GM11168 (cell line): ENCODE results near the gene CEP63.
"Not testable (repeated sequence)": the region's sequence is repeated elsewhere in the genome, so short reads cannot be mapped to it uniquely, and the experiment has no call there.

Experiments used
- in situ Hi-C: fragments of 300-500 bp; cut with MboI; formaldehyde crosslinking; loops from one replicate; pipeline ENCODE4 v1.12.0; 2022; ENCODE audit warnings: low sequenced_read_pairs; ENCODE audit not compliant: unreplicated experiment

The CEP63 gene

DNA sequence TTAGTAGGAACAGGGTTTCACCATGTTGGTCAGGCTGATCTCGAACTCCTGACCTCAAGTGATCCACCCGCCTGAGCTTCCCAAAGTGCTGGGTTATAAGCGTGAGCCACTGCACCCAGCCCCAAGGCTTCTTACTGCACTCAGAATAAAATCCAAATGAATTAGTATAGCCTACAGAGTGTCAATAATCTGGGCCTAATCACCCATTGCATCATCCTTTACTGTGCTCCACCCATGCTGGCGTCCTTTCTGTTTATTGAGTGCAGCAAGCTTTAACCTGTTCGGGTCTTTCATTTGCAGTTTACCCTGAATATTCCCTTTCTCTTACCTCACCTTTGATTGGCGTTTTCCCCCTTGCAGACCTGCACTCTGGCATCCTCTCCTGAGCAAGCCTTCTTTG, 77.7 kb downstream of the CEP63 start:
- in situ Hi-C loops: no loop called here

DNA sequence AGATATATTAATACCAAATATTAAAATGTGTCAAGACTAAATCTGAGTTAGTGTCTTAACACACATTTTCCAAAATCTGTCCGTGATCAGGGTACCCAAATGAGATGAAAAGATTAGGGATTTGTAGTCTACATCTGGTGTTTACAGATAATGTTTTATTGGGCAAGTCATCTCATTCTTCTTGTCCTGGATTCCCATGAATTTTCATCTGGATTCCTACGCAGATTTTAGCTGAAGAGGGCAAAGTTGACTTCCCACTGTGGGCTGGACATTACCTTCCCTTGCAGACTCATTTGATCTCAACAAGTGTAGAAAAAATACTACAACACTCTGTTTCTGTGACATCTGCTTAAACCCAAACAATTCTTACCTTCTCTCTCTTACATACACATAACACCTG, 79.1 kb downstream of the CEP63 start:
- in situ Hi-C loops: no loop called here

DNA sequence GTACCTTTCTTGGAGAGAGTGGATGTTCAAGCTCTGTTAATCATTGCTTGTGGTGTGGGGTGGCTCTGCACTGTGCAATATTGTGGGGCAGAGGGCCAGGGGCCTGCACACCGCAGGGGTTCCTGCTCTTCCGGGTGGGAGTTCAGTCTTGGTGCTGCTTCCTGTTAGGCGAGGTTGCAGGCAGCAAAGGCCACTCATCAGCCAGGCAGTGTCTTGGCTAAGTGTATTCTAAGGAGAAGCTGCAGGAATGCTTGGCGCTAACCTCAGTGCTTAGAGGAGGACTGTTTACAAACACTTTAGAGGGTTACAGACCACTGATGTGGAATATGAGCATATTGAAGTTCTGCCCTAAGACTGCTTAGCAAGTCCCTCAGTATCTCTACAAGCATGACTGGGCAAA, 81.7 kb downstream of the CEP63 start:
- in situ Hi-C loops: no loop called here

DNA sequence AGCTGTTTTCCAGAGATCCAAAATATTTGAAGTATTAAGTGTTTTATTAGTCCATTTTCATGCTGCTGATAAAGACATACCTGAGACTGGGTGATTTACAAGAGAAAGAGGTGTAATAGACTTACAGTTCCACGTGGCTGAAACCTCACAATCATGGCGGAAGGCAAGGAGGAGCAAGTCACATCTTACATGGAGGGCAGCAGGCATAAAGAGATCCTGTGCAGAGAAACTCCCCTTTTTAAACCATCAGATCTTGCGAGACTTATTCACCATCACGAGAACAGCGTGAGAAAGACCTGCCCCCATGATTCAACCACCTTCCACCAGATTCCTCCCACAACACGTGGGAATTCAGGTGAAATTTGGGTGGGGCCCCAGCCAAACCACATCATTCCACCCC, 82.9 kb downstream of the CEP63 start:
- in situ Hi-C loops: no loop called here

DNA sequence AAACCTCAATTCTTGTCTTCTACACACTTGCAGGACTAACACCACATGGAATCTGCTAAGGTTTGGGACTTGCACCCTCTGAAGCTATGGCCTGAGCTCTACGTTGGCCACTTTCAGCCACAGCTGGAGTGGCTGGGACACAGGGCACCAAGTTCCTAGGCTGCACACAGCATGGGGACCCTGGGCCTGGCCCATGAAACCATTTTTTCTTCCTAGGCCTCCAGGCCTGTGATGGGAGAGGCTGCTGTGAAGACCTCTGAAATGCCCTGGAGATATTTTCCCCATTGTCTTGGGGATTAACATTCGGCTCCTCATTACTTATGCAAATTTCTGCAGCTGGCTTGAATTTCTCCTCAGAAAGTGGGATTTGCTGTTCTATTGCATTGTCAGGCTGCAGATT, 84.0 kb downstream of the CEP63 start:
- in situ Hi-C loops: not testable (repeated sequence)

DNA sequence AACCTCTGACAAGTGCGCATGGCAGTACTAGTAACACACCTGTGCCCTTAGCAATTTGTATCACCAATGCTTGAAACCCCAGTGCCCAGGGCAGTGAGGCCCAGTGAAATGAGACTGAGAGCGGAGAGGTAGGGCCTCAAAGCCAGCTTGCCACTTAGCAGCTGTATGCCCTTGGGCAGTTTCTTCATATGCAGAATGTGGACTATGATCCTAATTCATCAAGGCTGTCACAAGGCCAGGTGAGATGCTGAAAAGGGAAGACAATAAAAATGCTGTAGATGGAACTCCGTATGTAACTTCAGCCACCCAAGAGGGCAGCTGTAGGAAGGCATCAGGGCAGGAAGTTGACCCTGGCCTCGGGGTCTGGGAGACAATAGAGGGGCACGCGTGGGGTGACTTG, 90.6 kb downstream of the CEP63 start:
- in situ Hi-C loops: no loop called here

DNA sequence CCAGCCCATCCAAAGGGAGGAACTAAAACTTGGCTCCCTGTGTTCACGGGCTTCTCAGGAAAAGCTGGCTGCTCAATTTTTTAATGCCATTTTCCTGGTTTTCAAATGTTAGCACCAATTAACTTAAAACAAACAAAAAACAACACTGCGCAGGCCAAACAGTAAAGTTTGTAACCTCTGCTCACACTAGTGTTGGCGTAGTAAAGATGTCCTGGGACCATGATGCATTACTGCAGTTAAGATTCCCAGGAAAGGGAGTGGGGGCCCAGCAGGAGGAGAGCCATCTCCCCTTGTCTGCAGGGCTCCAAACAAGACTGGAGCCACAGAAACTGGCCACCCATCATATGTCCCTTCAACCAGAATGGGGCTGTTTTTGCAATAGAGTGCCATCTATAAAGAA, 91.0 kb downstream of the CEP63 start:
- in situ Hi-C loops: no loop called here

DNA sequence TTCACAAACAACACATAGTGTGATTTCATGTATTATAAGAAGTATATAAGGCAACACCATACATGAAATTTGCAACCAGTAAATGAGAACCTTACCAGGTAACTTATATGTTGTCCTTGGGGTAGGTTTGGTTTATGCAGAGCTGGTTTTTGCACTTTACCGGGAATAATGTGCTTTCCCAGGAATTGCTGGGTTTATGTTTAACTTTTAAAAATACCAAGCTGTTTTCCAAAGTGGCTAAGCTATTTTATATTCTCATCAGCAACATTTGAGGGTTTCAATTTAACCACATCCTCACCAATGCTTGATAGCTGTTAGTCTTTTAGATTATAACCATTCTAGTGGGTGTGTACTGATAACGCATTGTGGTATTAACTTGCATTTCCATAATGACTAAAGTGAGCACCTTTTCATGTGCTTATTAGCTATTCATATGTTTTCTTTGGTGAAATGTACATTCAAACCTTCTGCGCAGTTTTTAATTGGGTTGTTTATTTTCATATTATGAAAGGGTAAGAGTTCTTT, 93.3 kb downstream of the CEP63 start:
- in situ Hi-C loops: no loop called here

DNA sequence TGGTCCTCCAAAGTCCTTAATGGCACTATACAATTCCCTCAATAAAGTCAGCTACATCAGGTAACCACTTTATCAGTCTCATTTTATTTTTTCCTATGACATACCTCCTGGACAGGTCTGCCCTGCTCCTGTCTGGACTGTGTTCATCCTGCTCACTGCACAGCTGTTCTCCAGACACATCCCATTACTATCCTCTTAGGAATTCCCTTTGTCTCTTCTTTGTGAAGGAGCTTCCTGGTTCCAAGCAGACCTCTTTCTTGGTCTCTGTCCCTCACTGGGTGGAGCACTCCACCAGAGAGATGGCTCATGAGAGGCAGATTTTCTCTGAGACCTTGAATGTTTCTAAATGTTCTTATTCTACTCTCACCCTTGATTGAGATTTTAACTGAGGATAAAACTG, 104.9 kb downstream of the CEP63 start:
- in situ Hi-C loops: no loop called here

DNA sequence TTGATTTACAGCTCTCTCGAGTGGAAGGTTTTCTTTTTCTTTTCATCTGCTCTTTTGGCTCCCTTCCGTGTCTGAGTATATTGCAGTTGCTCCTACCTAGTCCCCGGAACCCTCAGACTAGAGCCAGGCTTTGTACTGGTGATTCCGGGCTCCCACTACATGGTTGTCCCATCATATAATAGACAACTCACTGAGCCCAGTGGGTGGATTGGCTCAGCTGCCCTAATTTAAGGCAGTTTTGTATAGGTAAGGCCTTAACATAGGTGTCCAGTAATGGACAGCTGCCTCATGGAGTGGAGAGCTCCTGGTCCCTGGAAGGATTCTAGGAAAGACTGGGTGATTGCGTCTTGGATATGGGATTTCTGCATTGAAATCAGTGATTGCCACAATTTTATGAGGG, 106.9 kb downstream of the CEP63 start:
- in situ Hi-C loops: no loop called here

DNA sequence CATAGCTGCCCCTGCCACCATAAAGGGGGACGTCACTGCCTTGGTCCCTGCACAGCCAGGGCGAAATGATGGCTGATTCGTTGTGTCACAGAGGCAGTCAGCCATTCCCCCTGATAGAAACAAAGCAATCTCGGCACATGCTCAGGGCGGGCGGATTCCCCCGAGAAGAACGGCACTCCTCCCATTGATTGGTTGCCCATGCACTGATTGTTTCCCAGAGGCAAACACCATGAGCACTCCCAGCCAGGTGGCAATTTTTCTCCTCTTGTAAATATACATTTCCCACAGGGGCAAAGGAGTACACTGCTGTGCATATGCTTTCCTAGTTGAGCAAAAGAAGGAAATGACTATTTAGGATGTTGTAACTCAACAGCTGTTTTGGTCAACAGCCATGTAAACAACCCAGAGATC, 108.5 kb downstream of the CEP63 start:
- in situ Hi-C loops: no loop called here

DNA sequence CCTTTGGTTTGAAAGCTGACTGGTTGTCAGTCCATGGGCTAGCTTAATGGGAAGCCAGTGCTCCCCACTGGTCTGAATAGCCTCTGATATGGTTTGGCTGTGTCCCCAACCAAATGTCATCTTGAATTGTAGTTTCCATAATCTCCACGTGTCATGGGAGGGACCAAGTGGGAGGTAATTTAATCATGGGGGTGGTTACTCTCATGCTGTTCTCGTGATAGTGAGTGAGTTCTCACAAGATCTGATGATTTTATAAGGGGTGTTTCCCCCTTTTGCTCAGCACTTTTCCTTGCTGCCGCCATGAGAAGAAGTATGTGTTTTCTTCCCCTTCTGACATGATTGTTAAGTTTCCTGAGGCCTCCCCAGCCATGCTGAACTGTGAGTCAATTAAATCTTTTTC, 109.1 kb downstream of the CEP63 start:
- in situ Hi-C loops: not testable (repeated sequence)

DNA sequence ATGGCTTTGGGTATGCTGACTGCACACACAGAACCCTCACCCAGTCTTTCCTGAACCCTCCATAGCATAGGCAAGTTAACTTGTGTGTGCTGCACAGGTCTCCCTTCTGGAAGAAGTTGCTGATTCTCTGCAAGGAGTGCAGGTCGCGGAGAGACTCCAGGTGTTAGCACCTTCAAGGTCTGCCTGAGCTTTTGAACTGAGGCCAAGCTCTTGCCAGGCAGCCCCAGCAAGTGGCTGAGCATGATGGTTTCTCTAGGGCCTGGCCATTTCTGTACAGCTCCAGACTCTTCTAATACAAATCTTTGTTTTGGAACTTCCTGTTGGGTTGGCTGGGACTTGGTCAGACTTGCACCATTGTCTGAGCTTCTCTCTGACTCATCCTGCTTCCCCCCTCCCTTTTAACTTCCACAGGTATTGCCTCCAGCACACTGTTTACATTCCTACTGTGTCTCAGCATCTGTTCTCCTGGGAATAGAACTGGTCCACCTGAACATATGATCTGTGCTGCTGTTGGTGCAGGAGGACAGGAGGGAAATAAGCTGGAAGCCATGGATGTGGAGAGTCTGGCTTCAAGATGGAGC, 111.6 kb downstream of the CEP63 start:
- in situ Hi-C loops: no loop called here

DNA sequence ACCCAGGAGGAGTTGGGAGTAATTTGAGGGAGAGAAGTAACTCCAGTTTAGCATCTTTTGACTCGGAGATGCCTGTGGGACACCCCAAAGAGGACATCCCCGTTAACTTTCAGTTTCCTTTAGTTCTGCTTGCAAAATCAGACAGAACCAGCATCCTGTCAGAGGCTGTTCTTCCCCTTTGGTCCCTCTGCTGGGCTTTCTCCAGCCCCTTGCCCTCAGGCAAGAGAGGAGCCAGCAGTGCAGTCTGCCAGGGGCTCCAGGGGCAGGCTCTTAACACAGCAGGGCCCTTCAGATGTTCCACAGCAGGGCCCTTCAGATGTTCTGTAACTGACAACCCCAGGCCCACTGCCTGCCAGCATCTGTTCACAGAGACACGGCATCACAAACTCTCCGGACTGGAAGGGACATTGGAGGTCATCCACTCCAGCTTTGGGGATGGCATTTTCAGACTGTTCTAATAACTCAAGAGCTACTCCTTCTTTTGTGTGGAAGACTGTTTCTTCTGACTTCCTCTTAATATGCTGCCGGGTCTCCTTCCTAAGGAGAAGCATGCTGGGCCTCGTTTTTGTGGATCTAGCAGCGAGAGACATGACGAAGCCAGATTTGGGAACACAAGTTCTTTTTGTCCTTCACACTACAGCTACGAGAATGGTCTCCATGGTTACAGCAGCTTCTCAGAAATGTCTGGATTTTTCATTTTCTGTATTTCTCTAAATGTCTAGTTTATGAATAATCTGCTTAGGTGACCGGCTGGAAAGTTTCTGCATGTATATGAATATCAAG, 113.1 kb downstream of the CEP63 start:
- in situ Hi-C loops: no loop called here

DNA sequence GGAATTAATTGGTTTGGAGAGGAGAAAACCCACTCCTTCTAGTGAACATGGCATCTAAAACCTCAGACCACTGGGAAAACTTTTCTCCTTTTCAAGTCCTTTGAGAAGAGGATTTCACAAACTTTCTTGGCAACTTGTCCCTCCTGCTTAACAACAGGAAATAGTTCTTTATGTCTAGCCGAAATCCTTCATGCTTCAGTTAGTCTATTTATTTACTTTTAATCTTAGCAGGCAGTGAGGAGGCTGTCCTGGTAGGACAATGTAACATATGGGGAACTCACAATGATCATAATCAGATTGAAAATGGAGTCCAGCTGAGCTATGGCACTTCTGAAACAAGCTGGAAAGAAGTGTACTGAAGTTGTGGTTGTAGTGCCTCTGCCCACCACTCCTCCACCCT, 114.3 kb downstream of the CEP63 start:
- in situ Hi-C loops: no loop called here

DNA sequence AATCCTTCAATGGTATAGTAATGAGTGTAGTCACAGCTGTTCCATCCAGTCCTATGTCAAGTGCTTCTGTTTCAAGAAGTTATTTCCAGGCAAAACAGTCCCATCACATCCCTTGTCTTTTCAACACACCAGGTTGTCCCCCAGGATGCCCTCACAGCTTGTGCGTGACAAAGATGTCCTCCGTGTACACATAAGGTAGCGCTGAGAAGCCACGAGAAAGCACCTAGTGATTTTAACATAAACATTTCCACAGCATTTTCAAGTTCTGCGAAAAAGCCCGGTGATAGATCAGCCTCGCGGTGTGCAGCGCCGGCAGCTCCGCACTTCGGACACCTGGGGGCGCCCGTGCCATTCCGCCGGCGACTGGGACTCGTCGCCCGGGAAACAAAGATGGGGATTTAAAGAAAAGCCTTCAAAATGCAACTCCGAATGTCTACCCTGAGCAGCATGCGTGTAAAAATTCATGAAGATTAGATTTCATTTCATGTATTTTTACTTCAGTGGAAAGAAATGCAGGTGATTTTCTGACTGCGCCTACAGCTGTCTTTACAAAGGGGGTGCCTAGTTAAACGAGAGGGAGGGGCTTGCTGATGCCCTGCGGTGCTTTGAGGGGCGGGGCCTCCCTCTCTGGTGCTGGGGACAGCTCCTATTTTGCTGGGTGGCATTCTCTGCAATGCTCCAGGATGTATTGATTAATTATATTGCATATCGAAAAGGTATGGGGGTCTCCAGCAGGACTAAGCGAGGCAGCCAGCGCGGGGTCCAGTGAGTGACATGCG, 115.0 kb downstream of the CEP63 start:
- in situ Hi-C loops: no loop called here

DNA sequence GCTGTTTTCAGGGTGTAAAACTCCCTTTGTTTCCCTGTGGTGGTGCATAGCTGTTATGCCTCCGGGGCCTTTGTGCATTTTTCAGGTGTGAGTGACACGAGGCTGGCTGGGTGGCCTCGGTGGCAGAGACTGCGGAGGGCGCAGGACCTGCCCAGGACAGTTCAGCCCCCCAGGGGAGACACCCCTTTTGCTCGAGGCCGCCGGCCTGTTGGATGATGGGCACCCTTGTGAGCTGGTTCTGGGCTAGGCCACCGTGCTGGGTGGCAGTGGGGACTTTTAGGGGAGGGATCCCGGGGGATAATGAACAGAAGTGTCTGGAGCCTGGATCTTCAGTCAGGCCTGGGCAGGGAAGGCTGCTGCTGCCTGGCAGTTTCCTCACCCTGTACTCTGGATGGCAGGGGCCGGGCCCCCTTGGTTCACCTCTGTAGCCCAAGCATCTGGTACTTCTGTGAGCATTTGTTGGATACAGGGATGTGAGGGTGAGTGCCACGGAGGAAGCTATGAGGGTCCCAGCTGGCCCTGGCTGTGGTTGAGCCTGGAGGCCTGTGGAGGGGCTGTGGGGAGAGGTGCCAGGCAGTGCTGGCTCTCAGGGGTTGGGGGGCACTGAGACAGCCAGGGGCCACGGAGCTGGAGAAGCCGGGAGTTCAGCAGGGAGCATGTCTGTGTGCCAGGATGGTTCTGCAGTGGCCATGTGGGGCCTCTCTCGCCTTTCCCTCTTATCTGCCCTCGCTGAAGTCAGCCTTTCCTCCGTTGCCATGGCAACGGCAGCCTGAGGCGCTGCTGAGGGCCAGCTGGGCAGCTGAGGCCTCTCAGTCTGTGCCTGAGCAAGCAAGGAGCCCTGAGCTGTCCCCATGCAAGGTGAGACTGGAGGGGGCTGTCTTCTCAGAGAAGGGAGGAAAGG, 115.9 kb downstream of the CEP63 start:
- in situ Hi-C loops: no loop called here

DNA sequence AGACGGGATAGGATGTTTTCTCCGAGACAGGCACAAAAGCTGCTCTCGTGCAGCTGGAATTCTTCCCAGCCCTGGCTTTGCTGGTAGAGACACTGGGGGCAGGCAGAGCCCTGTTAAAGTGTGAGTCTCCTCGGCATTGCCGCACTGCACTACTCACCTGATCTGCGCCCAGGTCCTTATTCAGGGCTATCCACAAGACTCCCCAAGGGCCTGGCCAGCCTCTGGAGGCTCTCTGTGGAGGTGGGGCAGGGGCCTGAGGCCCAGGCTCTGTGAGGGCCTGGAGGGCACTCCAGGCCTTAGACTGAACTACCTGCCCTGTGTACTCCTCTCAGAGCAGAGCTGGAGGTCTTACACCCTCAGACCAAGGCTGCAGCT, 116.6 kb downstream of the CEP63 start:
- in situ Hi-C loops: no loop called here

DNA sequence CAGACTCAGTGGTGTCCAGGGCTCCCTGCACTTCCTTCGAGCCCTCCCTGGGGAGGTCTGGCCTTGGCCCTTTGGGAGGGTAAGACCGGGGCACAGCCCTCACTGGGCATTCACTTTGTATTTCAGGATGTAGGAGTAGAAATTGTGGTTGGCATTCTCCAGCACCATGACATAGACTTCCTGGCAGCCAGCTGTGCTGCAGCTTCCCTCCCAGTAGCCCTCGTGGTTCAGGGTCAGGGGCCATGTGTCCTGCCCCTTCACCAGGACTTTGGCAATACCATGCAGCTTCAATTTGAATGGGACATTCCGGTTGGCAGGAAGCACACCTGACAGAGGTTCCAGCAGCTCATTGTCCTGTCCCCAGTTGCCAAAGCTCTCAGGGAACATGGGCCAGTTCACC, 117.6 kb downstream of the CEP63 start:
- in situ Hi-C loops: no loop called here

DNA sequence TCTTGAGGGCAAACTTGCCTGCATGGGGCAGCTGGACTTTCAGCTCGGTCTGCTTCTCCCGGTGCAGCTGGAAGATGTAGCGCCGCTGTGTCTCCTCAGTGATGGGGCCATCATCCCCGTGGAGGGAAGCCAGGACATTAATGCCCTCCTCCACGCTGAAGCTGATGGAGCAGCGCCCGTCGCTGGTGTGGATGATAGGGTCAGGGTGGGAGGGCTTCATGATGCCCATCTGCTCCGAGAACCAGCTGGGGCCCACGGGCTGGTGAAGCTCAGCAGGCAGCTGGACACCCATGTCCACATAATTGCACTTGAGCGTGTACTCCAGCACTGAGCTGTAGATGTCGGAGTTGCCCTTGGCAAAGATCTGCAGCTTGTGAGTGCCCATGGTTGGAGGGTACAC, 118.1 kb downstream of the CEP63 start:
- in situ Hi-C loops: no loop called here
